ENCODE results near the gene MAP6. TPM values are rescaled to one million over a fixed set of nuclear protein-coding genes. Genes with fewer than 3 reads are reported as not detected.
A peak's percentile ranks its signal among the peaks of the same experiment; 100 is the strongest.

Gene MAP6
- total RNA-seq, 1 donor from 2014 or later = 1.8 TPM

DNA sequence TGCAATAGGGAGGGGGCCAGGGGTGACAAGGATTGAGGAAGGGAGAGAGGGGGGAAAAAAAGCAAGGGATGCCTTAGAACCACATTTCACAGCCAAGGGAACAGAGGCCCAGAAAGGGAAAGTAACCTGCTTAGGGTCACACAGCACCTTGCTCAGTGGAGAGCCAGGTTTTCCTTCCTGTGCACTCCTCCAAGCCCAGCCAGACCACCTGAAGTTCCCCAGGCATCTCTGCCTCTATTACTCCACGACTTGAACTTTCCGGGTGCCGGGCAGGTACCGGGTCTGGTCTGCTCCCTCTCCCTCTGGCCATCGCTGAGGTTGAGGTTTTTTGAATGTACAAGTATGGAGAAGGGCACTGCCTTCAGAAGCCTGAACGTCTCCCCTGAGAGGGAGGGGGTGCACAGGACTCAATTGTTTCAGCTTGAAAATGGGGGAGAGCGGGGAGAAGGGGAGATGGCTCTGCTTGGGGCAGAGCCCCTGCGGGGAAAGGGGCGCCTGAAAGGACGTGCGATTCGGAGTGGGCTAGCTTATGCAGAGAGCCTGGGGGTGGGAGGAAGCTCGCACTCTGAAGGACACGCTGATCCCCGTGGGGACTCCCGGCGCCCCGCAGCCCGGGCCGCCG is 107.3 kb downstream of the MAP6 start:
- TF ChIP-seq, protein P1, sequence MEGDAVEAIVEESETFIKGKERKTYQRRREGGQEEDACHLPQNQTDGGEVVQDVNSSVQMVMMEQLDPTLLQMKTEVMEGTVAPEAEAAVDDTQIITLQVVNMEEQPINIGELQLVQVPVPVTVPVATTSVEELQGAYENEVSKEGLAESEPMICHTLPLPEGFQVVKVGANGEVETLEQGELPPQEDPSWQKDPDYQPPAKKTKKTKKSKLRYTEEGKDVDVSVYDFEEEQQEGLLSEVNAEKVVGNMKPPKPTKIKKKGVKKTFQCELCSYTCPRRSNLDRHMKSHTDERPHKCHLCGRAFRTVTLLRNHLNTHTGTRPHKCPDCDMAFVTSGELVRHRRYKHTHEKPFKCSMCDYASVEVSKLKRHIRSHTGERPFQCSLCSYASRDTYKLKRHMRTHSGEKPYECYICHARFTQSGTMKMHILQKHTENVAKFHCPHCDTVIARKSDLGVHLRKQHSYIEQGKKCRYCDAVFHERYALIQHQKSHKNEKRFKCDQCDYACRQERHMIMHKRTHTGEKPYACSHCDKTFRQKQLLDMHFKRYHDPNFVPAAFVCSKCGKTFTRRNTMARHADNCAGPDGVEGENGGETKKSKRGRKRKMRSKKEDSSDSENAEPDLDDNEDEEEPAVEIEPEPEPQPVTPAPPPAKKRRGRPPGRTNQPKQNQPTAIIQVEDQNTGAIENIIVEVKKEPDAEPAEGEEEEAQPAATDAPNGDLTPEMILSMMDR (conservative IDR thresholded peaks at IDR 0.05; ENCODE audit: low read depth, low read length) = no peak
- no peak for DNase-seq (ENCODE audit: low read depth)
- peak overlapping the region; percentile 86 for H3K4me3 ChIP-seq (ENCODE audit: low read depth, low read length)

DNA sequence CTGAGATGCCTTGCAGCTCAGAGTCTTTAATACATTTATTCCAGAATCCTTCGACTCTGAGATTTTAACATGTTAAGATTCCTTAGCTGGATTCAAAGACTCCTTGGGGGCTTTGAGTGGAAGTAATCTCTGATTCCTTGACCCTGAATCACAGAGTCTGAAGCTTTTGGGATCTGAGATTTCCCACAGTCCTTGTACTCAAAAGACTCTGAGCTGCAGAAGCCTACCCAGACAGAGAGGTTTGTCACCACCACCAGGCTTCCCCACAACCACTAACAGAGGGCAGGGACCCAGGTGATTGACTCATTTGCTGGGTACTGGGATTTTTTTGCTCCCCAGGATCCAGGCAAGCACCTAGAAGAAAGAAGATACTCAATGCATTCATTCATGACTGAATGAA is 108.2 kb downstream of the MAP6 start:
- no peak overlapping the region for H3K4me3 ChIP-seq (ENCODE audit: low read depth, low read length)
- no peak for DNase-seq (ENCODE audit: low read depth)
- TF ChIP-seq, protein P1 (conservative IDR thresholded peaks at IDR 0.05; ENCODE audit: low read depth, low read length) = no peak

DNA sequence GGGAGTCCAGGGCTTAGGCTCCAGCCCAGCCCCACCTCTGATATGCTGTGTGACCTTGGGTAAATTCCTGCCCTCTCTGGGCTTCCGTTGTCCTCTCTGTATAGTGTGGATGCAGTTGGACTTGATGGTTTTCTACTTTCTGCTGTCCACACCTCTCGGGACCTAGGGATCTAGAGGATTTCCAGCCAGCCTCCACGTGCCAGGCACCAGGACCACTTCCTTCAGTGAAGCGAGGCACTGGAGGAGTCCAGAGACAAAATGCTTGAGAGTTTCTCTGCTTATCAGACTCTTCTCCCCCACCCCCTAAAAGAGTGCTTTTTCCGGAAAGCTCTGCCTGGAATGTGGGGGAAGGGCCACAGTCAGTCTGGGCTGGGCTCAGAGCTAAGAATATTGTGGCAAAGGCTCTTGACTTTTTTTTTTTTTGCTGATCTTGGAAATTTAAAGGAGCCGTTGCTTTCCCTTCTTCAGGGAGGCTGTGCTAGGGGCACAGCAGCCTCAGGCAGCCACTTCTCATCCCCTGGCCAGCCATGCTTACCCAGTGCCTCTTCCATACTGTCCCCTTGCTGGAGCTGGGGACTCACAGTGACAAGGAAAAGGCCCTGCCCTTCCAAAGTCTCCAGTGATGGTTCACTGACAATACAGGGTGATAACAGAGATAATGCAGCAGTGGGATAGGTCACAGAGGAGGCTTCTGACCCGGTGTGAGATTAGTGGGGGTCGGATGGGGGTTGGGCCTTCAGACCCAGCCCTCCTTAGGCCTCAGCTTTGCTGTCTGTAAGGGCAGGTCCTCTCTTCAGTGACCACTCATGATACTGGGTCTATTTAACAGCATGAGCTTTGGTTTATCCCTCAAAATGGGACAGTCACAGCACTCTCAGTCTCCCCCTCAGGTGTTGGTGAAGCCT is 109.6 kb downstream of the MAP6 start:
- H3K4me3 ChIP-seq (ENCODE audit: low read depth, low read length) = no peak overlapping the region
- no peak for DNase-seq (ENCODE audit: low read depth)
- TF ChIP-seq, protein P1 (conservative IDR thresholded peaks at IDR 0.05; ENCODE audit: low read depth, low read length) = no peak

DNA sequence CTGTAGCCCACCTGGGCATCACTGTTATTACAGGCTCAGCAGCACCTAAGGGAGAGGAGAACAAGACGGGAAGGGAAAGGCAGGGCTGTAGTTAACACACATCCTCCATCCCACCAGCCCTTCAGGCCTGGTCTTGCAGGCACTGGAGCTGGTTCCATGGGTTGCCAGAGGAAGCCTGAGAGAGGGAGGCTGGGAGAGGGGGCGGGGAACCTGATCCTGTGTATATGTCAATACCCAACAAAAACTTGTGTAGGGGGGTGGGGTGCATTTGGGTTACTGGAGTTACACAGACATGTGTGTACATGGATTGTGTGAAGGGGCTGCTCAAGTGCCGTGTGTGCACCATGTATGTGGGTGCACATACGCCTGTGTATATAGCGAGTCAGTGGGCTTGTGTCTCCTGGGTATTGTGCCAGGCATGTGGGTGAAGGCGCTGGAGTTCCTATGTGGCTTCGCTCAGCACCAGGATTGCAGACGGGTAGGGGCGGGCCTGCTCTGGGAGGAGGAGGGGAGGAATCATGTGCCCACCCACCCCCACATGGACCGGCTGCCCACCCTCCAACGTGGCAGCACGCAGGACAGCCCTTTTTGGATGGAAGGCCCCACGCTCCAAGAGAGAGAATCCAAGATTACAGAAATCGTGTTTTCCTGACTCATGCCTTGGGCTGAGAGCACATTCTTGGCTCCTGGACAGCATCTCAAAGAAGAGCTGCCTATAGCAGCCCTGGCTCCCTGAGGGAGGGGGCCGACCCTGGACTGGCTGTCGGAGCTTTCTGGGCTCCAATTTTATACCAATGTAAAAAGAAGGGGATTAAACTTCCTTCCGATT is 111.0 kb downstream of the MAP6 start:
- no peak for DNase-seq (ENCODE audit: low read depth)
- H3K4me3 ChIP-seq (ENCODE audit: low read depth, low read length) = no peak overlapping the region
- TF ChIP-seq, protein P1 (conservative IDR thresholded peaks at IDR 0.05; ENCODE audit: low read depth, low read length) = no peak

DNA sequence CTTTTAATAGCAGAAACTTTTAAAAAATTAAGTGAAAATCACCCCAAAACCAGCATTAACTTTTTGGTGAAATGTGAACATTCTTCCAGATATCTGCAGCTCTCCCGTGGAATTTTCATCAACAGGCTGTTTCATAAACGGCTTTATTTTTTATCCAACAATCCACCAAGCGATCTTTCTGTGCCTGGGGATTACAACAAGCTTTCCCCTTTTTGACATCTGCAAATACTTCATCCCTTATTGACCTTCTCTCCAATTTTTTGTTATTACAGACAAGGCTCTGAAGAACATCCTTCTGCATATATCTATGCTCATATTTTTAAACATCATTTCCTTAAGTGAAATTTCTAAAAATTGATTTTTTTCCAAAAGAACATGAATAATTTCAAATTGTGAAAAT is 112.6 kb downstream of the MAP6 start:
- H3K4me3 ChIP-seq (ENCODE audit: low read depth, low read length) = no peak overlapping the region
- TF ChIP-seq, protein P1 (conservative IDR thresholded peaks at IDR 0.05; ENCODE audit: low read depth, low read length) = no peak
- no peak for DNase-seq (ENCODE audit: low read depth)

DNA sequence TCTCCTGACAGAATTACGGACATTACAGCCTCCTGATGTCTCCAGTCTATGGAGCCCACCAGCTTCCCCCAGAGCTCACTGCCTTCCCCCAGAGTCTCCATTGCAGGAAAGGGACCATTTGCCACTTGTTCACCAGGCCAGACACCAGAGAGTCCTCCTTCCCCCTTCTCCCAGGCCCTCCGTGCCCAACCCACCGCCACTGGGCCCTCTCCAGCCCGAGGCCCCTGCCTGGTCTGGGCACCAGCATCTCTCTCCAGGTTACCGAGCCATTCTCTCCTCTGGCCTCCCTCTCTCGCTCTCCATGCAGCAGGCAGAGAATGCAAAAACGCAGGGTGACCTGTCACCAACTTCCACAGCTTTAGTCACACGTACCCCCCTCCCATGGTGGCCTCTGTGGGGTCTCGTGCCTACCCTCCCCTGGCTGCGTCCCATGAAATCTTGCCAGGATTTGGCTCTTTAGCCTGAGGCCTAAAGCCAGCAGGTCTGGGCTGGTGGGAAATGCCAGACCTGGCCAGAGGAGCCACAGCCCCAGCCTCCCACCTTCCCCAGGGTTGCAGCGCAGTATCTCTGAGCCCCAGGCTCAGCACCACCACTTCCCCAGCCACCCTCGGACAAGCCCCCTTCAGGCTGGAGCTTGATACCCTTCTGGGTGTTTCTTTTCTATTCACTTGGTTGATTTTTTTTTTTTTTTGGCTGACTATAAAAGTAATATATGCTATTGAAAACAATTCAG is 113.6 kb downstream of the MAP6 start:
- TF ChIP-seq, protein P1 (conservative IDR thresholded peaks at IDR 0.05; ENCODE audit: low read depth, low read length) = no peak
- no peak for DNase-seq (ENCODE audit: low read depth)
- no peak overlapping the region for H3K4me3 ChIP-seq (ENCODE audit: low read depth, low read length)
